Uterus (tissue), 4 donors: Measurements from ENCODE around the gene GNG11. TPM values are rescaled to one million over a fixed set of nuclear protein-coding genes. Genes with fewer than 3 reads are reported as not detected.

Source experiments
- DNase-seq, 2 donors: peaks; one replicate each; pipeline ENCODE4 v3.0.0-alpha.2; 2019 to 2020
- H3K27ac ChIP-seq, 2 donors: fragments of 200-600 bp; sonication (generic); 1 replicate in 1 of 2; 2 replicates in 1 of 2; pipeline ENCODE4 v1.5.1; 2016 to 2018
- H3K27me3 ChIP-seq, 2 donors: fragments of 200-600 bp; sonication (generic); one replicate each; pipeline ENCODE4 v1.5.1; 2018 to 2019; ENCODE audit warnings: control low read depth in 1 of 2
- H3K36me3 ChIP-seq, 2 donors: fragments of 200-600 bp; sonication (generic); one replicate each; pipeline ENCODE4 v1.5.1; 2019; ENCODE audit warnings: control low read depth in 1 of 2
- H3K4me1 ChIP-seq, 2 donors: fragments of 200-600 bp; sonication (generic); one replicate each; pipeline ENCODE4 v1.5.1; 2018 to 2019; ENCODE audit warnings: control low read depth in 1 of 2
- H3K4me3 ChIP-seq, 2 donors: fragments of 200-600 bp; sonication (generic); 1 replicate in 1 of 2; 2 replicates in 1 of 2; pipeline ENCODE4 v1.5.1; 2018 to 2019; ENCODE audit warnings: mild to moderate bottlenecking in 1 of 2
- H3K9me3 ChIP-seq, 2 donors: fragments of 200-600 bp; sonication (generic); one replicate each; pipeline ENCODE4 v1.5.1; 2019; ENCODE audit warnings: control low read depth in 1 of 2
- CTCF ChIP-seq, 4 experiments: fragments of 200-600 bp in 2 of 4; fragments of 450-650 bp in 2 of 4; sonication (generic) in 2 of 4; IDR thresholded peaks; one replicate each; pipeline ENCODE4 v1.5.1; 2016 to 2019; ENCODE audit warnings: antibody characterized with exemption in 4 of 4, mild to moderate bottlenecking in 2 of 4, moderate library complexity in 1 of 4
- POLR2A ChIP-seq, 2 donors: fragments of 450-650 bp; IDR thresholded peaks; one replicate each; pipeline ENCODE4 v1.6.1; 2016; ENCODE audit warnings: antibody characterized with exemption in 2 of 2, mild to moderate bottlenecking in 1 of 2, moderate library complexity in 1 of 2
- intact Hi-C: fragments of 100-400 bp; cut with DNase I; formaldehyde crosslinking; loops from one replicate; pipeline ENCODE4 v1.15.1; 2023; ENCODE audit warnings: low total_unique reads
- total RNA-seq, 4 donors: library from RNA; depleted of rRNA in 3 of 4; stranded (reverse); fragments of >200 nt in 3 of 4; gene quantifications; one replicate each; pipeline versions ENCODE4 v1.1.0 to v1.2.4, GENCODE V29; 2014 to 2023
- donor health status: DM: yes; HTN: yes; CAD: no.

Gene GNG11
- total RNA-seq, 4 donors from 2014 or later, result 33.0 to 75.9 (median 49.0) TPM

- no peak for TF ChIP-seq POLR2A (IDR thresholded peaks at IDR 0.05)
- TF ChIP-seq CTCF (IDR thresholded peaks at IDR 0.05), result no peak
- no peak overlapping the region for H3K27ac ChIP-seq
- no peaks in the 10 kb centered on the region for H3K4me1 ChIP-seq
- H3K36me3 ChIP-seq, result no peaks in the 10 kb centered on the region
- H3K9me3 ChIP-seq, result no peaks in the 10 kb centered on the region
- H3K4me3 ChIP-seq, result no peak overlapping the region
- no peak for DNase-seq
- no peaks in the 10 kb centered on the region for H3K27me3 ChIP-seq
- intact Hi-C loops, result no loop called here
Observed at GRCh38 chr7:93948873-93949272, 27.3 kb downstream of the GNG11 start.

DNA sequence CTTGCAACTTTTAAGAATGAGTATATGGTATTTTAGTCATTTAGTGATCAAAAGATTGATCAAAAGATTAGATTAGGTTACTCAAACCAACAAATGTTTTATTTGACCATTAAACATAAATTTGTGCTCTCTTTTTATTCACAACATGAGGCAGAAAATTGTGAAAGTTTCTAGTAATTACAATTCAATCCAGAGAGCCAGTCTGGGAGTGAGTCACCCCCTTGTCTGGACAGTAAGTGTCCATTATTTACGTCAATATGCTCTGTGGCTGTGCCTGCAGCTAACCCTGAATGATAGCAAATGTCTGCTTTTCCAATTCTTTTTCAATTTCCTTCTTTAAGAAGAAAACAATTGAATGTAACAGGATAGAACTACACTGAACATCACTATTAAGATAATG, 27.9 kb downstream of the GNG11 start:
- DNase-seq, result no peak
- intact Hi-C loops, result no loop called here
- Histone ChIP-seq H3K4me3 (no peak overlapping the region), H3K9me3 (no peaks in the 10 kb centered on the region), H3K27ac (no peak overlapping the region), H3K4me1 (no peaks in the 10 kb centered on the region), H3K36me3 (no peaks in the 10 kb centered on the region), H3K27me3 (no peaks in the 10 kb centered on the region)
- TF ChIP-seq CTCF (IDR thresholded peaks at IDR 0.05), result no peak
- TF ChIP-seq POLR2A (IDR thresholded peaks at IDR 0.05), result no peak

- TF ChIP-seq POLR2A (IDR thresholded peaks at IDR 0.05) (no peak), CTCF (IDR thresholded peaks at IDR 0.05) (no peak)
- Histone ChIP-seq H3K36me3 (no peaks in the 10 kb centered on the region), H3K27me3 (no peaks in the 10 kb centered on the region), H3K27ac (no peak overlapping the region), H3K4me3 (no peak overlapping the region), H3K9me3 (no peaks in the 10 kb centered on the region), H3K4me1 (no peaks in the 10 kb centered on the region)
- intact Hi-C loops, result no loop called here
- no peak for DNase-seq
Observed at GRCh38 chr7:93955304-93955703, 33.8 kb downstream of the GNG11 start.

GRCh38 chr7:93957767-93958166, 36.2 kb downstream of the GNG11 start:
- Histone ChIP-seq H3K27me3 (no peaks in the 10 kb centered on the region), H3K4me3 (no peak overlapping the region), H3K27ac (no peak overlapping the region), H3K9me3 (no peaks in the 10 kb centered on the region), H3K36me3 (no peaks in the 10 kb centered on the region), H3K4me1 (no peaks in the 10 kb centered on the region)
- DNase-seq, result no peak
- TF ChIP-seq POLR2A (IDR thresholded peaks at IDR 0.05) (no peak), CTCF (IDR thresholded peaks at IDR 0.05) (no peak)
- intact Hi-C loops, result no loop called here

DNA sequence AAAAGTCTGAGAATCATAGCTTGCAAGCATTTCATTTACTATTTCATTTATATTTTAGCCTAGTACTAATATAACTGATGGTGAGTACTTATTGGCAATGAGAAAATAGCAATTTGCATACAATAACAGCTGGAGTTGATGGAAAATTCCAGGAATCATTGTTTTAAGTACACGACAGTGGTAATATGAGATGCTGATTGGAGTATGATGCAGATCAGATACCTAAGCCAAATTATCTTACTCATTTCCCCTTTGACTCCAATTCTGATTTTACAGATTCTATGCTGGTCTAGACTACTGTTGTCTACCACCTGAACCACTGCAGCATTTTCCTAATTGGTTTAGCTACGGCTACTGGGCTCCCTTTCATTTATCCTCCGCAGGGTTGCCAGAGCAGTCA, 36.7 kb downstream of the GNG11 start:
- H3K4me3 ChIP-seq, result no peak overlapping the region
- no peaks in the 10 kb centered on the region for H3K9me3 ChIP-seq
- no peak for DNase-seq
- no peaks in the 10 kb centered on the region for H3K4me1 ChIP-seq
- TF ChIP-seq CTCF (IDR thresholded peaks at IDR 0.05), result no peak
- no peak for TF ChIP-seq POLR2A (IDR thresholded peaks at IDR 0.05)
- H3K27ac ChIP-seq, result no peak overlapping the region
- intact Hi-C loops, result no loop called here
- H3K27me3 ChIP-seq, result no peaks in the 10 kb centered on the region
- no peaks in the 10 kb centered on the region for H3K36me3 ChIP-seq
